OCI-M1 (cell line): ENCODE results near the gene TRMT10C.
A peak's percentile ranks its signal among the peaks of the same experiment; 100 is the strongest.
"Not testable (repeated sequence)": the region's sequence is repeated elsewhere in the genome, so short reads cannot be mapped to it uniquely, and the experiment has no call there.

Experiments
- DNase-seq: peaks from one replicate; lab custom pipeline; 2025; lab: John Stamatoyannopoulos, UW

TRMT10C gene

GRCh38 chr3:101548527-101549105 is 13.1 kb upstream of the TRMT10C start:
- DNase-seq, result no peak

GRCh38 chr3:101549473-101549872 is 12.2 kb upstream of the TRMT10C start:
- no peak for DNase-seq

GRCh38 chr3:101551359-101552081 is 10.1 kb upstream of the TRMT10C start:
- not testable (repeated sequence) for DNase-seq

GRCh38 chr3:101553381-101553780 is 8.3 kb upstream of the TRMT10C start:
- DNase-seq, result not testable (repeated sequence)

- no peak for DNase-seq
Observed at GRCh38 chr3:101556064-101556463, 5.6 kb upstream of the TRMT10C start.

- no peak for DNase-seq
Observed at GRCh38 chr3:101567528-101568317, 6.1 kb downstream of the TRMT10C start.

- DNase-seq, result no peak
Observed at GRCh38 chr3:101571028-101571895, 9.6 kb downstream of the TRMT10C start.

- peak; percentile 99 for DNase-seq
Observed at GRCh38 chr3:101573449-101574387, 12.1 kb downstream of the TRMT10C start, which contains the start of gene PCNP. PCNP (plus strand) TSS chr3:101574180; CDS start chr3:101574216, 36 bp downstream.

GRCh38 chr3:101574388-101575112 is 12.9 kb downstream of the TRMT10C start:
- DNase-seq, result peak; percentile 75

- no peak for DNase-seq
Observed at GRCh38 chr3:101577286-101577685, 15.6 kb downstream of the TRMT10C start.

GRCh38 chr3:101588616-101589015 is 26.9 kb downstream of the TRMT10C start:
- no peak for DNase-seq

- no peak for DNase-seq
Observed at GRCh38 chr3:101591071-101591470, 29.4 kb downstream of the TRMT10C start.

GRCh38 chr3:101602731-101603130 is 41.1 kb downstream of the TRMT10C start:
- DNase-seq, result no peak

- no peak for DNase-seq
Observed at GRCh38 chr3:101603184-101603583, 41.5 kb downstream of the TRMT10C start.

- not testable (repeated sequence) for DNase-seq
Observed at GRCh38 chr3:101605398-101605797, 43.7 kb downstream of the TRMT10C start.

GRCh38 chr3:101611023-101611422 is 49.4 kb downstream of the TRMT10C start:
- no peak for DNase-seq

- not testable (repeated sequence) for DNase-seq
Observed at GRCh38 chr3:101613014-101613413, 51.3 kb downstream of the TRMT10C start.

- DNase-seq, result no peak
Observed at GRCh38 chr3:101615525-101615924, 53.9 kb downstream of the TRMT10C start.
